IMR-90 (cell line): ENCODE results near the gene MTUS2. TPM values are rescaled to one million over a fixed set of nuclear protein-coding genes. Genes with fewer than 3 reads are reported as not detected.

Source experiments
- ATAC-seq: fragments of 200-7000 bp; cut with Tn5 transposase; 2 replicates; pipeline ENCODE4 v1.9.1; 2020; ENCODE audit warnings: low read depth, mild to moderate bottlenecking, moderate library complexity
- BruUV-seq: library from RNA; stranded (reverse); fragments of 400-500 nt; replicated peaks from 2 replicates; lab custom pipeline; 2021; lab: Mats Ljungman, UMichigan
- CTCF ChIA-PET: fragments of 300-600 bp; formaldehyde crosslinking; extraction: SDS; loops from one replicate; lab custom pipeline; 2021; ENCODE audit warnings: antibody characterized with exemption; lab: Yijun Ruan, JAX
- POLR2A ChIA-PET: fragments of 300-600 bp; sonication (Branson Sonifier 250); formaldehyde crosslinking; loops from one replicate; lab custom pipeline; 2022; ENCODE audit warnings: antibody characterized with exemption; ENCODE audit not compliant: unreplicated experiment; lab: Charles Lee
- DNase-seq: peaks from one replicate; pipeline ENCODE4 v3.0.0; 2013
- H2AFZ ChIP-seq: replicated peaks from 2 replicates; pipeline ENCODE3; 2013; ENCODE audit warnings: low read length, mild to moderate bottlenecking; ENCODE audit not compliant: poor library complexity
- H2AK5ac ChIP-seq: 2 replicates; pipeline ENCODE4 v1.6.1; 2013; ENCODE audit warnings: low read depth, low read length, inconsistent platforms
- H2AK9ac ChIP-seq: replicated peaks from 2 replicates; pipeline ENCODE3; 2013; ENCODE audit warnings: mild to moderate bottlenecking, low read depth, low read length, moderate library complexity; ENCODE audit not compliant: poor library complexity
- H2BK120ac ChIP-seq: 2 replicates; pipeline ENCODE4 v1.6.1; 2013; ENCODE audit warnings: low read depth, low read length, inconsistent platforms
- H2BK15ac ChIP-seq: 3 replicates; pipeline ENCODE4 v1.6.1; 2013; ENCODE audit warnings: low read depth, low read length, inconsistent platforms
- H2BK20ac ChIP-seq: 2 replicates; pipeline ENCODE4 v1.6.1; 2013; ENCODE audit warnings: low read depth, mild to moderate bottlenecking, inconsistent platforms, low read length, moderate library complexity
- H2BK5ac ChIP-seq: 2 replicates; pipeline ENCODE4 v1.6.1; 2013; ENCODE audit warnings: mild to moderate bottlenecking, low read depth, low read length, inconsistent platforms; ENCODE audit not compliant: poor library complexity, severe bottlenecking
- H3K14ac ChIP-seq: replicated peaks from 2 replicates; pipeline ENCODE4 v1.6.1; 2013; ENCODE audit warnings: low read depth, low read length, inconsistent platforms
- H3K18ac ChIP-seq: 2 replicates; pipeline ENCODE4 v1.6.1; 2013; ENCODE audit warnings: low read depth, low read length, control low read depth
- H3K23ac ChIP-seq: 2 replicates; pipeline ENCODE4 v1.6.1; 2013; ENCODE audit warnings: low read depth, low read length, inconsistent platforms
- H3K27ac ChIP-seq: 2 replicates; pipeline ENCODE4 v1.5.1; 2013; ENCODE audit warnings: mild to moderate bottlenecking, control low read depth, low read length; ENCODE audit not compliant: insufficient read depth
- H3K27me3 ChIP-seq: 2 replicates; pipeline ENCODE4 v1.6.1; 2013; ENCODE audit warnings: low read length; ENCODE audit not compliant: control insufficient read depth, insufficient read depth
- H3K36me3 ChIP-seq: 2 replicates; pipeline ENCODE4 v1.6.1; 2013; ENCODE audit warnings: low read length, mixed read lengths; ENCODE audit not compliant: control insufficient read depth, insufficient read depth
- H3K4ac ChIP-seq: 2 replicates; pipeline ENCODE4 v1.6.1; 2013; ENCODE audit warnings: low read depth, low read length, inconsistent platforms
- H3K4me1 ChIP-seq: 2 replicates; pipeline ENCODE4 v1.6.1; 2013; ENCODE audit warnings: low read length, mixed read lengths; ENCODE audit not compliant: control insufficient read depth, insufficient read depth
- H3K4me2 ChIP-seq: 2 replicates; pipeline ENCODE4 v1.6.1; 2013; ENCODE audit warnings: low read depth, mild to moderate bottlenecking, control low read depth, low read length, moderate library complexity
- H3K4me3 ChIP-seq: 2 replicates; pipeline ENCODE4 v1.5.1; 2013; ENCODE audit warnings: low read depth, mild to moderate bottlenecking, control low read depth, low read length, moderate library complexity; ENCODE audit not compliant: insufficient read depth
- H3K56ac ChIP-seq: 2 replicates; pipeline ENCODE4 v1.6.1; 2013; ENCODE audit warnings: low read length, inconsistent platforms; ENCODE audit not compliant: insufficient read depth; ENCODE audit errors: extremely low read depth
- H3K79me1 ChIP-seq, 2 experiments: 2 replicates each; pipeline ENCODE4 v1.6.1; 2013; ENCODE audit warnings: low read length in 2 of 2, inconsistent platforms in 1 of 2, low read depth in 1 of 2
- H3K9ac ChIP-seq: 2 replicates; pipeline ENCODE4 v1.6.1; 2013; ENCODE audit warnings: low read depth, low read length, control low read depth
- H3K9me1 ChIP-seq: 2 replicates; pipeline ENCODE4 v1.6.1; 2013; ENCODE audit warnings: low read length, inconsistent platforms; ENCODE audit not compliant: insufficient read depth
- H3K9me3 ChIP-seq: 2 replicates; pipeline ENCODE4 v1.6.1; 2013; ENCODE audit warnings: low read length; ENCODE audit not compliant: control insufficient read depth, insufficient read depth
- H4K20me1 ChIP-seq: 2 replicates; pipeline ENCODE4 v1.6.1; 2013; ENCODE audit warnings: low read length, inconsistent platforms; ENCODE audit not compliant: insufficient read depth
- H4K5ac ChIP-seq: 2 replicates; pipeline ENCODE4 v1.6.1; 2013; ENCODE audit warnings: mild to moderate bottlenecking, low read depth, low read length, control low read depth
- H4K8ac ChIP-seq, 2 experiments: 2 replicates each; pipeline ENCODE4 v1.6.1; 2013; ENCODE audit warnings: low read depth in 2 of 2, low read length in 2 of 2, control low read depth in 1 of 2, inconsistent platforms in 1 of 2
- H4K91ac ChIP-seq: 2 replicates; pipeline ENCODE4 v1.6.1; 2013; ENCODE audit warnings: low read depth, low read length, inconsistent platforms; ENCODE audit not compliant: insufficient read depth
- BHLHE40 ChIP-seq: fragments of 150-350 bp; IDR thresholded peaks from 2 replicates; pipeline ENCODE4 v1.6.1; 2016; ENCODE audit warnings: mild to moderate bottlenecking, low read depth, low read length
- CEBPB ChIP-seq: IDR thresholded peaks from 2 replicates; pipeline ENCODE4 v1.6.1; 2012; ENCODE audit warnings: low read depth, low read length, improper control_type of control experiment
- CHD1 ChIP-seq: IDR thresholded peaks from 2 replicates; pipeline ENCODE4 v1.6.1; 2012; ENCODE audit warnings: low read depth, low read length, improper control_type of control experiment
- FOS ChIP-seq: fragments of 150-350 bp; IDR thresholded peaks from 2 replicates; pipeline ENCODE4 v1.6.1; 2016; ENCODE audit warnings: low read depth, low read length
- MAZ ChIP-seq: IDR thresholded peaks from 2 replicates; pipeline ENCODE4 v1.6.1; 2012; ENCODE audit warnings: low read depth, mild to moderate bottlenecking, low read length, improper control_type of control experiment, moderate library complexity, borderline replicate concordance
- MXI1 ChIP-seq: IDR thresholded peaks from 2 replicates; pipeline ENCODE4 v1.6.1; 2012; ENCODE audit warnings: low read depth, mild to moderate bottlenecking, low read length, moderate library complexity, borderline replicate concordance
- NFE2L2 ChIP-seq: fragments of 150-350 bp; IDR thresholded peaks from 2 replicates; pipeline ENCODE4 v1.6.1; 2016; ENCODE audit warnings: low read depth, mild to moderate bottlenecking, low read length
- POLR2A ChIP-seq: IDR thresholded peaks from 2 replicates; pipeline ENCODE4 v1.6.1; 2012; ENCODE audit warnings: mild to moderate bottlenecking, low read depth, low read length
- RCOR1 ChIP-seq: IDR thresholded peaks from 2 replicates; pipeline ENCODE4 v1.6.1; 2012; ENCODE audit warnings: mild to moderate bottlenecking, low read length, improper control_type of control experiment; ENCODE audit not compliant: insufficient replicate concordance
- RFX5 ChIP-seq: IDR thresholded peaks from 2 replicates; pipeline ENCODE4 v1.8.0; 2012; ENCODE audit warnings: low read depth, mild to moderate bottlenecking, low read length, moderate library complexity
- SMC3 ChIP-seq: fragments of 150-350 bp; IDR thresholded peaks from 2 replicates; pipeline ENCODE4 v1.6.1; 2016; ENCODE audit warnings: low read depth, mild to moderate bottlenecking, antibody characterized with exemption, low read length, moderate library complexity
- whole genome bisulfite sequencing, 2 experiments: methylation state at CpG; one replicate each; pipeline versions ENCODE4 v1.1.5 to v1.1.7; 2013; ENCODE audit warnings: missing lambda C conversion rate in 2 of 2; ENCODE audit not compliant: insufficient read length in 1 of 2; ENCODE audit errors: extremely low coverage in 2 of 2; 5-methylcytosine and 5-hydroxymethylcytosine counted together
- dilution Hi-C: fragments of 300-500 bp; cut with HindIII; formaldehyde crosslinking; loops from one replicate; pipeline ENCODE4 v1.14.3; 2018; ENCODE audit warnings: low sequenced_read_pairs; ENCODE audit not compliant: unreplicated experiment
- in situ Hi-C: fragments of 300-500 bp; cut with MboI; formaldehyde crosslinking; loops from 3 replicates; pipeline ENCODE4 v1.14.3; 2019; ENCODE audit warnings: low sequenced_read_pairs, inconsistent platforms, mixed read lengths
- intact Hi-C: fragments of 100-400 bp; cut with micrococcal nuclease; formaldehyde crosslinking; loops from 2 replicates; pipeline ENCODE4 v1.10.0; 2022
- polyA plus RNA-seq, 3 experiments: library from polyadenylated mRNA; depleted of rRNA; stranded (reverse); fragments of >200 nt; gene quantifications; 2 replicates each; pipeline ENCODE4 v1.2.3, GENCODE V29; 2012; ENCODE audit warnings: low replicate concordance in 1 of 3
- total RNA-seq: library from RNA; depleted of rRNA; stranded (reverse); fragments of >200 nt; gene quantifications from 2 replicates; pipeline ENCODE4 v1.2.3, GENCODE V29; 2012
- TF ChIP-seq, protein P1 (sequence below): fragments of 150-350 bp; IDR thresholded peaks from 2 replicates; pipeline ENCODE4 v1.6.1; 2017; ENCODE audit warnings: mild to moderate bottlenecking, antibody characterized with exemption, low read length, low read depth
- TF ChIP-seq, protein P2 (sequence below): fragments of 150-350 bp; IDR thresholded peaks from 2 replicates; pipeline ENCODE4 v1.6.1; 2016; ENCODE audit warnings: low read depth, mild to moderate bottlenecking, low read length, moderate library complexity, borderline replicate concordance

MTUS2 gene
- total and polyA plus RNA-seq, 2 of the 4 experiments (the other 2 are of a cell fraction): under 0.01 to 0.02 TPM

DNA sequence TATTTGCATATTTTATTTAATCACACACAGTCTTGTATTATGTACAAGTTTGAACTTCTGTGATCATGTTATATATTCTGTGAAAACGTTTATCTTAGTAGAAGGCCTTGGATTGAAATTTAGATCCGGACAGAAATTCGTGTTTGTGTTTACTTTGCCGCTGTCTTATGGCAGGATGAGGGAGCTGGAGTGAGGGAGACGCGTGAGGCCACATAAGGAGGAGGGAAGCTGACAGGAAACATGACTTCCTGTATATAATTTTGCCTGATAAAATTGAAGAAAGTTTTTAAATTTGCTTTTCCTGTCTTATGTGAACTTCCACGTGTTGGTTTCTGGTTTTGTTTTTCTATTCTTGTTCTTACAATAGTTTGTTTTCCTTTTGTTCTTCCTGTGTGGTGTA, 200.2 kb downstream of the MTUS2 start:
- Histone ChIP-seq H4K91ac (no peak overlapping the region), H3K4me1 (no peaks in the 10 kb centered on the region), H3K9me1 (no peaks in the 10 kb centered on the region), H3K9ac (no peak overlapping the region), H3K9me3 (peaks cover 14% of the 10 kb centered on the region), H4K5ac (no peak overlapping the region), H3K56ac (no peak overlapping the region), H3K27ac (no peak overlapping the region), H2BK5ac (no peak overlapping the region), H4K8ac (no peak overlapping the region), H3K4me2 (no peak overlapping the region), H3K27me3 (no peaks in the 10 kb centered on the region), H2AK5ac (no peak overlapping the region), H3K79me1 (no peaks in the 10 kb centered on the region), H3K23ac (no peak overlapping the region), H2AK9ac (no peak overlapping the region), H2BK15ac (no peak overlapping the region), H2AFZ (no peak overlapping the region), H4K20me1 (no peaks in the 10 kb centered on the region), H3K4me3 (no peak overlapping the region), H2BK120ac (no peak overlapping the region), H3K18ac (no peak overlapping the region), H3K4ac (no peak overlapping the region), H2BK20ac (no peak overlapping the region), H3K36me3 (no peaks in the 10 kb centered on the region), H3K14ac (no peak overlapping the region)
- DNase-seq (no peak), ATAC-seq (no peak)
- POLR2A ChIA-PET: no interaction called here
- no peak for TF ChIP-seq CEBPB
- no peak for TF ChIP-seq RFX5
- TF ChIP-seq SMC3: no peak
- no peak for TF ChIP-seq MAZ
- TF ChIP-seq POLR2A: no peak
- no peak for TF ChIP-seq FOS
- TF ChIP-seq BHLHE40: no peak
- TF ChIP-seq, protein P1, sequence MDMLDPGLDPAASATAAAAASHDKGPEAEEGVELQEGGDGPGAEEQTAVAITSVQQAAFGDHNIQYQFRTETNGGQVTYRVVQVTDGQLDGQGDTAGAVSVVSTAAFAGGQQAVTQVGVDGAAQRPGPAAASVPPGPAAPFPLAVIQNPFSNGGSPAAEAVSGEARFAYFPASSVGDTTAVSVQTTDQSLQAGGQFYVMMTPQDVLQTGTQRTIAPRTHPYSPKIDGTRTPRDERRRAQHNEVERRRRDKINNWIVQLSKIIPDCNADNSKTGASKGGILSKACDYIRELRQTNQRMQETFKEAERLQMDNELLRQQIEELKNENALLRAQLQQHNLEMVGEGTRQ: no peak
- no peak for TF ChIP-seq CHD1
- TF ChIP-seq, protein P2, sequence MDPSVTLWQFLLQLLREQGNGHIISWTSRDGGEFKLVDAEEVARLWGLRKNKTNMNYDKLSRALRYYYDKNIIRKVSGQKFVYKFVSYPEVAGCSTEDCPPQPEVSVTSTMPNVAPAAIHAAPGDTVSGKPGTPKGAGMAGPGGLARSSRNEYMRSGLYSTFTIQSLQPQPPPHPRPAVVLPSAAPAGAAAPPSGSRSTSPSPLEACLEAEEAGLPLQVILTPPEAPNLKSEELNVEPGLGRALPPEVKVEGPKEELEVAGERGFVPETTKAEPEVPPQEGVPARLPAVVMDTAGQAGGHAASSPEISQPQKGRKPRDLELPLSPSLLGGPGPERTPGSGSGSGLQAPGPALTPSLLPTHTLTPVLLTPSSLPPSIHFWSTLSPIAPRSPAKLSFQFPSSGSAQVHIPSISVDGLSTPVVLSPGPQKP: no peak
- no peak for TF ChIP-seq MXI1
- no peak for TF ChIP-seq NFE2L2
- no peak for TF ChIP-seq RCOR1
- CTCF ChIA-PET: interaction anchor here (0.6 kb wide), 1 partner anchor 16 kb away, joined by 6 read pairs; no protein-coding TSS in a partner anchor
- WGBS, 2 experiments: 16% methylated on average over 5 of the region's 7 CpGs; no CpG with 5 or more reads in 1 of the 2 experiments
- dilution Hi-C loops (no loop called here), in situ Hi-C loops (no loop called here), intact Hi-C loops (no loop called here)
- no TSS peak for BruUV-seq
